ENCODE measurements around the gene NPY2R.
A peak's percentile ranks its signal among the peaks of the same experiment; 100 is the strongest.

The NPY2R gene

DNA sequence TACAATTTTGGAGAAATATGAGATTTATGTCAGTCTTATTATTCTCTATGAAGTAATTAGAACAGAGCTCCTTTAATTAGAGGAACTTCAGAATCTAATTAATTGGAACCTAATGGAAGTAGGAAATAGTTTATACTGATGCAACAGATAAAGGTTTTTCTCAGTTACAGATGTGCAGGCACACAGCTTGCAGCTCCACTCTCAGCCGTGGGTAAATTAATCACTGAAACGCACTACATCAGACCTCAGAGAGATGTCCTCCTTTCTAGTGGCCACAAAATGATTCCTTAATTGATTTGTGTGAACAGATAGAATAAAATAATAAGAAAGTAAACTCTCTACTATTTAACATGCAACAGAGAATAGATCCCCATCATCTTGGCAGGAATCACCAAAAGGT lies 21.5 kb upstream of the NPY2R start:
- no peaks in the 10 kb centered on the region for H3K9me3 ChIP-seq (ENCODE audit: insufficient read depth, low read length)
- H3K36me3 ChIP-seq (ENCODE audit: insufficient read depth, insufficient read length, low read length): no peaks in the 10 kb centered on the region
- H3K9ac ChIP-seq (ENCODE audit: insufficient read length, low read depth): no peak overlapping the region
- no peaks in the 10 kb centered on the region for H3K27me3 ChIP-seq (ENCODE audit: insufficient read depth, insufficient read length)
- DNase-seq (ENCODE audit: low read depth, low spot score): no peak
- TF ChIP-seq ZNF274 (IDR thresholded peaks at IDR 0.05; ENCODE audit: low read depth, low read length) (no peak), SUZ12 (IDR thresholded peaks at IDR 0.05; ENCODE audit: extremely low read depth, insufficient read depth, insufficient read length) (no peak), YY1 (IDR thresholded peaks at IDR 0.05; ENCODE audit: insufficient read depth, insufficient read length) (no peak)
- no peaks in the 10 kb centered on the region for H3K4me1 ChIP-seq (ENCODE audit: insufficient read depth, insufficient read length)
- no peak overlapping the region for H3K4me3 ChIP-seq (ENCODE audit: insufficient read length, low read depth)

DNA sequence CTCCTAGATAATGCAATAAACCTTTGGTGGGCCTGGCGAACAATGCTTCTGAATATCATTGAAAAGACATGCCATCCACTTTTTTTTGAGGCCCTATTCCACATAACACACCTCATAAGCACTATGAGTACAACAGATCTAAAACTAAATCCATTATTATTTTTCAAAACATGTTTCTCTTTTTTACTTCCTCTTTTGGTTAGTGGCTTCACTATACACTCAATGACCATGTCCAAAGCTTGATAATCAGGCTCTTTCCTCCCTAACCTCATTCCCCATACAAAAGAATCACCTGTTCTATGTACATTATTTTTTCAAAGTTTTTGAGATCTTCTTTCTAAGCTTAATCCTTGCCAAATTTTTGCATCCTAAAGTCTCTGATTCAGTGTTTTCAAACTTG lies 20.4 kb upstream of the NPY2R start:
- no peak for DNase-seq (ENCODE audit: low read depth, low spot score)
- no peaks in the 10 kb centered on the region for H3K27me3 ChIP-seq (ENCODE audit: insufficient read depth, insufficient read length)
- TF ChIP-seq SUZ12 (IDR thresholded peaks at IDR 0.05; ENCODE audit: extremely low read depth, insufficient read depth, insufficient read length): no peak
- TF ChIP-seq ZNF274 (IDR thresholded peaks at IDR 0.05; ENCODE audit: low read depth, low read length): no peak
- TF ChIP-seq YY1 (IDR thresholded peaks at IDR 0.05; ENCODE audit: insufficient read depth, insufficient read length): no peak
- H3K36me3 ChIP-seq (ENCODE audit: insufficient read depth, insufficient read length, low read length): no peaks in the 10 kb centered on the region
- H3K9me3 ChIP-seq (ENCODE audit: insufficient read depth, low read length): no peaks in the 10 kb centered on the region
- no peak overlapping the region for H3K9ac ChIP-seq (ENCODE audit: insufficient read length, low read depth)
- H3K4me1 ChIP-seq (ENCODE audit: insufficient read depth, insufficient read length): no peaks in the 10 kb centered on the region
- no peak overlapping the region for H3K4me3 ChIP-seq (ENCODE audit: insufficient read length, low read depth)

- TF ChIP-seq ZNF274 (IDR thresholded peaks at IDR 0.05; ENCODE audit: low read depth, low read length) (no peak), SUZ12 (IDR thresholded peaks at IDR 0.05; ENCODE audit: extremely low read depth, insufficient read depth, insufficient read length) (no peak), YY1 (IDR thresholded peaks at IDR 0.05; ENCODE audit: insufficient read depth, insufficient read length) (no peak)
- no peak overlapping the region for H3K4me3 ChIP-seq (ENCODE audit: insufficient read length, low read depth)
- DNase-seq (ENCODE audit: low read depth, low spot score): no peak
- no peak overlapping the region for H3K9ac ChIP-seq (ENCODE audit: insufficient read length, low read depth)
- H3K9me3 ChIP-seq (ENCODE audit: insufficient read depth, low read length): no peaks in the 10 kb centered on the region
- no peaks in the 10 kb centered on the region for H3K4me1 ChIP-seq (ENCODE audit: insufficient read depth, insufficient read length)
- no peaks in the 10 kb centered on the region for H3K27me3 ChIP-seq (ENCODE audit: insufficient read depth, insufficient read length)
- H3K36me3 ChIP-seq (ENCODE audit: insufficient read depth, insufficient read length, low read length): no peaks in the 10 kb centered on the region
These were observed 18.3 kb upstream of the NPY2R start for GRCh38 chr4:155190099-155190498.

DNA sequence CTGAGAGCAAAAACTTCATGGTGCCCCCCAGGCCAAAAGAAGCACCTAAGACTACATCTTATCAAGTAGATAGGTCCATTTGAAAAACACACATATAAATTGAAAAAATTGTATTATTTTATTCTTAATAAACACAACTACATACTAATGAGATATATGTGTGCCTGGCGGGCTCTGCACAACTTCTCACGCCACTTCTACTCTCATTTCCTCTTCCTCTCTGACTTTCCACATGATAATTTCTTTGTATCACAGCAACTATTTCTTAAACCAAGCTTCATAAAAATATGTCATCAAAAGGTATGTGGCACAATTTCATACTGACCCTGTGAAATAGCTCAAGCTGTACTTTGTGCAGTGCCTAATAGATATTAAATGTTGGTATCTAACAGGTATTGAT lies 10.7 kb upstream of the NPY2R start:
- Histone ChIP-seq H3K4me1 (ENCODE audit: insufficient read depth, insufficient read length) (no peaks in the 10 kb centered on the region), H3K27me3 (ENCODE audit: insufficient read depth, insufficient read length) (no peaks in the 10 kb centered on the region), H3K36me3 (ENCODE audit: insufficient read depth, insufficient read length, low read length) (no peaks in the 10 kb centered on the region), H3K9me3 (ENCODE audit: insufficient read depth, low read length) (no peaks in the 10 kb centered on the region), H3K9ac (ENCODE audit: insufficient read length, low read depth) (no peak overlapping the region), H3K4me3 (ENCODE audit: insufficient read length, low read depth) (no peak overlapping the region)
- no peak for DNase-seq (ENCODE audit: low read depth, low spot score)
- TF ChIP-seq SUZ12 (IDR thresholded peaks at IDR 0.05; ENCODE audit: extremely low read depth, insufficient read depth, insufficient read length): no peak
- no peak for TF ChIP-seq YY1 (IDR thresholded peaks at IDR 0.05; ENCODE audit: insufficient read depth, insufficient read length)
- no peak for TF ChIP-seq ZNF274 (IDR thresholded peaks at IDR 0.05; ENCODE audit: low read depth, low read length)

DNA sequence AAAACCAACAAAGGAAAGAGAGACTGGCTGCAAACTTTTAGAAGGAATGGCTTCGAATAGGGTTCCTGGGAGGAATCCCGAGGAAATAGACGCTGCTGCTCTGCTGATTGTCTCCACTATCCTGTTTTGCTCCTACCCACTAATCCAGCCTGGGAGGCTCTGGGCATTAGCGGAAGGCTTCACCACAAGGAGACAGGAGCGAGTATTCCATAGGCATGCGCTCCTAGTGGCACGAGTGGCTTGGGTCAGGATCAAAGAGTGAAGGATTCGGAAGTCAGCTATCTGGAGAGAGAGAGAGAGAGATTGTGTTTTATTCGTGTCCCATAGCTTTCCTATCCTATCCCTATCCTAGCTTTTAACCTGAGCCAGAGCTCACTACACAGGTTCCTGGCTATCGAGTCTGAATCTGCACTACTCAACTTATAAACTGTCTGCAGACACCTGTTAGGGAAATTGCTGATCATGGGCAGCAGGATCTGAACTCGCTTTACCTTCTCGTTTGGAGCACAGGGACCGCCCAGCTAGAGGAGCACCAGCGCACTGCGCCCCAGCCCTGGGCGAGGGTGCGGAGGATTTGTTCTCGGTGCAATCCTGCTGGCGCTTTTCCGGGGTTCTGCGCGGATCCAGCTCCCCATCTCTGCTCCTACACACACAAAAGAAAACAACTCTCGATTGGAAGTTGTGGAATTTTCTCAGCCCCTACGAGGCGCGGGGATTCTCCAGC lies 740 bp upstream of the NPY2R start:
- peak; percentile 33 for DNase-seq (ENCODE audit: low read depth, low spot score)
- Histone ChIP-seq H3K27me3 (ENCODE audit: insufficient read depth, insufficient read length) (peaks cover 41% of the 10 kb centered on the region), H3K9ac (ENCODE audit: insufficient read length, low read depth) (peak overlapping the region; percentile 64), H3K4me1 (ENCODE audit: insufficient read depth, insufficient read length) (peaks cover 2% of the 10 kb centered on the region), H3K36me3 (ENCODE audit: insufficient read depth, insufficient read length, low read length) (no peaks in the 10 kb centered on the region), H3K4me3 (ENCODE audit: insufficient read length, low read depth) (peak overlapping the region; percentile 59), H3K9me3 (ENCODE audit: insufficient read depth, low read length) (no peaks in the 10 kb centered on the region)
- TF ChIP-seq ZNF274 (IDR thresholded peaks at IDR 0.05; ENCODE audit: low read depth, low read length) (no peak), SUZ12 (IDR thresholded peaks at IDR 0.05; ENCODE audit: extremely low read depth, insufficient read depth, insufficient read length) (no peak), YY1 (IDR thresholded peaks at IDR 0.05; ENCODE audit: insufficient read depth, insufficient read length) (no peak)

DNA sequence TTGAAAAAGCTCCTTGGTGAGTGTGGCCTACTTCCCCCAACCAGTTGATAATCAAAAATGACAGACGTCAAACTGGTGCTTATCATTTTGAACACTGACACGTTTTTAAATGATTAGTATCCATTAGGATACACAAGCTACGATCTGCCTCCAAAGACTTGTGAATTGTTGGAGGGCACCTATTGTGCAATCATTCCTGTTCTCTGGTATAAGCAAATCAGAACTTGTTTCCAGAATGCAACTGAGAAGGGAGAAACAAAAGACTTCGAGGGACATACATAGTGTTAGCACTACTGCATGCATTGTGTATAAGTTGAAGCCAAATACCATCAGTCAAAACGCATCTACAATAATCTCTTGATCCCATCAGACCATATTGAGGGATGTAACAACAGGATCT lies 11.6 kb downstream of the NPY2R start:
- H3K36me3 ChIP-seq (ENCODE audit: insufficient read depth, insufficient read length, low read length): no peaks in the 10 kb centered on the region
- no peak overlapping the region for H3K4me3 ChIP-seq (ENCODE audit: insufficient read length, low read depth)
- DNase-seq (ENCODE audit: low read depth, low spot score): no peak
- no peak overlapping the region for H3K9ac ChIP-seq (ENCODE audit: insufficient read length, low read depth)
- no peaks in the 10 kb centered on the region for H3K9me3 ChIP-seq (ENCODE audit: insufficient read depth, low read length)
- no peaks in the 10 kb centered on the region for H3K27me3 ChIP-seq (ENCODE audit: insufficient read depth, insufficient read length)
- H3K4me1 ChIP-seq (ENCODE audit: insufficient read depth, insufficient read length): no peaks in the 10 kb centered on the region
- no peak for TF ChIP-seq YY1 (IDR thresholded peaks at IDR 0.05; ENCODE audit: insufficient read depth, insufficient read length)
- TF ChIP-seq ZNF274 (IDR thresholded peaks at IDR 0.05; ENCODE audit: low read depth, low read length): no peak
- TF ChIP-seq SUZ12 (IDR thresholded peaks at IDR 0.05; ENCODE audit: extremely low read depth, insufficient read depth, insufficient read length): no peak

GRCh38 chr4:155227131-155227530 lies 18.7 kb downstream of the NPY2R start:
- no peak for DNase-seq (ENCODE audit: low read depth, low spot score)
- Histone ChIP-seq H3K36me3 (ENCODE audit: insufficient read depth, insufficient read length, low read length) (no peaks in the 10 kb centered on the region), H3K4me1 (ENCODE audit: insufficient read depth, insufficient read length) (no peaks in the 10 kb centered on the region), H3K9me3 (ENCODE audit: insufficient read depth, low read length) (no peaks in the 10 kb centered on the region), H3K9ac (ENCODE audit: insufficient read length, low read depth) (no peak overlapping the region), H3K4me3 (ENCODE audit: insufficient read length, low read depth) (no peak overlapping the region), H3K27me3 (ENCODE audit: insufficient read depth, insufficient read length) (no peaks in the 10 kb centered on the region)
- TF ChIP-seq SUZ12 (IDR thresholded peaks at IDR 0.05; ENCODE audit: extremely low read depth, insufficient read depth, insufficient read length) (no peak), YY1 (IDR thresholded peaks at IDR 0.05; ENCODE audit: insufficient read depth, insufficient read length) (no peak), ZNF274 (IDR thresholded peaks at IDR 0.05; ENCODE audit: low read depth, low read length) (no peak)
